ENCODE measurements around the gene ARHGEF6.

- TF ChIP-seq, protein P1, sequence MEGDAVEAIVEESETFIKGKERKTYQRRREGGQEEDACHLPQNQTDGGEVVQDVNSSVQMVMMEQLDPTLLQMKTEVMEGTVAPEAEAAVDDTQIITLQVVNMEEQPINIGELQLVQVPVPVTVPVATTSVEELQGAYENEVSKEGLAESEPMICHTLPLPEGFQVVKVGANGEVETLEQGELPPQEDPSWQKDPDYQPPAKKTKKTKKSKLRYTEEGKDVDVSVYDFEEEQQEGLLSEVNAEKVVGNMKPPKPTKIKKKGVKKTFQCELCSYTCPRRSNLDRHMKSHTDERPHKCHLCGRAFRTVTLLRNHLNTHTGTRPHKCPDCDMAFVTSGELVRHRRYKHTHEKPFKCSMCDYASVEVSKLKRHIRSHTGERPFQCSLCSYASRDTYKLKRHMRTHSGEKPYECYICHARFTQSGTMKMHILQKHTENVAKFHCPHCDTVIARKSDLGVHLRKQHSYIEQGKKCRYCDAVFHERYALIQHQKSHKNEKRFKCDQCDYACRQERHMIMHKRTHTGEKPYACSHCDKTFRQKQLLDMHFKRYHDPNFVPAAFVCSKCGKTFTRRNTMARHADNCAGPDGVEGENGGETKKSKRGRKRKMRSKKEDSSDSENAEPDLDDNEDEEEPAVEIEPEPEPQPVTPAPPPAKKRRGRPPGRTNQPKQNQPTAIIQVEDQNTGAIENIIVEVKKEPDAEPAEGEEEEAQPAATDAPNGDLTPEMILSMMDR (IDR thresholded peaks at IDR 0.05): no peak
- TF ChIP-seq POLR2A (IDR thresholded peaks at IDR 0.05): no peak
These were observed 7.1 kb downstream of the ARHGEF6 start for GRCh38 chrX:136773648-136774047.
